ENCODE data around the gene PLA2G2A.

PLA2G2A gene

DNA sequence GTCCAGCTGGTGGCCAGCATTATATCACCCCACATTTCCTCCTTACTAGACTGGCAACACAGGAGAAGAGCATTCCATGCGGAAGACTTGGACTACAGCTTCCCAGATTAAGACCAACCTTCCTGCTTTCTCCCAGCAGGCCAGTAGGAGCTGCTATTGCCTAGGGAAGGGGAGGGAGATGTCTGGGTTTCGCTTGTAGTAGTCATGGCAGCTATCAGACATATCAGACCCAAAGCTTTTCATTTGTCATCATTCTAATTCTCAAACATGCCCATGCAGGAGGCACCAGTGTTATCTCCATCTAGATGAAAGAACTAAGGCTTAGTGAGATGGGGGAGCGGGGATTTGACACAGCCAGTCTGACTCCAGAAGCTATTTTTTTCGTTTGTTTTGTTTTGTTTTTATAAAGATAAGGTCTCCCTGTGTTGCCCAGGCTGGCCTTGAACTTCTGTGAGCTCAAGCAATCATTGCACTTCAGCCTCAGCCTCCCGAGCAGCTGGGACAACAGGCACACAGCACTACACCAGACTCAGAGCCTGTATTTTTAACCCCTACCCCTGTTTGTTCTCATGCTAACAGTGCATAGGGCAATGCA is 4.5 kb downstream of the PLA2G2A start:
- peak; percentile 75 for DNase-seq (ENCODE audit: low read depth)
- TF ChIP-seq, protein P1, sequence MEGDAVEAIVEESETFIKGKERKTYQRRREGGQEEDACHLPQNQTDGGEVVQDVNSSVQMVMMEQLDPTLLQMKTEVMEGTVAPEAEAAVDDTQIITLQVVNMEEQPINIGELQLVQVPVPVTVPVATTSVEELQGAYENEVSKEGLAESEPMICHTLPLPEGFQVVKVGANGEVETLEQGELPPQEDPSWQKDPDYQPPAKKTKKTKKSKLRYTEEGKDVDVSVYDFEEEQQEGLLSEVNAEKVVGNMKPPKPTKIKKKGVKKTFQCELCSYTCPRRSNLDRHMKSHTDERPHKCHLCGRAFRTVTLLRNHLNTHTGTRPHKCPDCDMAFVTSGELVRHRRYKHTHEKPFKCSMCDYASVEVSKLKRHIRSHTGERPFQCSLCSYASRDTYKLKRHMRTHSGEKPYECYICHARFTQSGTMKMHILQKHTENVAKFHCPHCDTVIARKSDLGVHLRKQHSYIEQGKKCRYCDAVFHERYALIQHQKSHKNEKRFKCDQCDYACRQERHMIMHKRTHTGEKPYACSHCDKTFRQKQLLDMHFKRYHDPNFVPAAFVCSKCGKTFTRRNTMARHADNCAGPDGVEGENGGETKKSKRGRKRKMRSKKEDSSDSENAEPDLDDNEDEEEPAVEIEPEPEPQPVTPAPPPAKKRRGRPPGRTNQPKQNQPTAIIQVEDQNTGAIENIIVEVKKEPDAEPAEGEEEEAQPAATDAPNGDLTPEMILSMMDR (conservative IDR thresholded peaks at IDR 0.05; ENCODE audit: low read length) = peak; percentile 100
- no peak overlapping the region for H3K4me3 ChIP-seq (ENCODE audit: low read length)

- TF ChIP-seq, protein P1 (conservative IDR thresholded peaks at IDR 0.05; ENCODE audit: low read length) = no peak
- DNase-seq (ENCODE audit: low read depth) = no peak
- H3K4me3 ChIP-seq (ENCODE audit: low read length) = no peak overlapping the region
Observed at GRCh38 chr1:19973616-19974015, 5.8 kb downstream of the PLA2G2A start.

DNA sequence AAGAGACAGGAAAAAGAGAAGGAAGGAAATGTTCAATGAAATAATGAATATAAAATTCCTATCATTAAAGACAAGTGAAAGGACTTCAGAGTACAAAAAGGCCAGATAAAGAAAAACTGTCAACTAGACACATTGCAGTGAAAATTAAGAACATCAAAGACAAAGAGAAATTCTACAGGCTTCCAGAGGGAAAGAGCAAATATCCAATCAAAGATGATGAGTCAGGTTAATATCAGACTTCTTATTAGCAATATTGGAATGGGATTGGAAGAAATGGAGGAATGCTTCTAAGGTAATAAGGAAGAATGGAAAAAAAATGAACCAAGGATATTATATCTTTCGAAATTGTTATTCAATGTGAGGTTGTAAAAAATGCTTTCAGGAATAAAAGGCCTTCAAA is 7.8 kb downstream of the PLA2G2A start:
- TF ChIP-seq, protein P1 (conservative IDR thresholded peaks at IDR 0.05; ENCODE audit: low read length) = no peak
- DNase-seq (ENCODE audit: low read depth) = no peak
- H3K4me3 ChIP-seq (ENCODE audit: low read length) = no peak overlapping the region

- no peak for DNase-seq (ENCODE audit: low read depth)
- TF ChIP-seq, protein P1 (conservative IDR thresholded peaks at IDR 0.05; ENCODE audit: low read length) = no peak
- no peak overlapping the region for H3K4me3 ChIP-seq (ENCODE audit: low read length)
Observed at GRCh38 chr1:19969898-19970660, 9.3 kb downstream of the PLA2G2A start.

GRCh38 chr1:19967808-19968207 is 11.6 kb downstream of the PLA2G2A start:
- TF ChIP-seq, protein P1 (conservative IDR thresholded peaks at IDR 0.05; ENCODE audit: low read length) = no peak
- no peak overlapping the region for H3K4me3 ChIP-seq (ENCODE audit: low read length)
- DNase-seq (ENCODE audit: low read depth) = no peak

GRCh38 chr1:19964542-19964941 is 14.9 kb downstream of the PLA2G2A start:
- no peak for DNase-seq (ENCODE audit: low read depth)
- TF ChIP-seq, protein P1 (conservative IDR thresholded peaks at IDR 0.05; ENCODE audit: low read length) = no peak
- no peak overlapping the region for H3K4me3 ChIP-seq (ENCODE audit: low read length)

GRCh38 chr1:19963636-19964035 is 15.8 kb downstream of the PLA2G2A start:
- no peak for DNase-seq (ENCODE audit: low read depth)

More at GRCh38 chr1:19963636-19964035, 15.8 kb downstream of the PLA2G2A start:
- H3K4me3 ChIP-seq (ENCODE audit: low read length) = no peak overlapping the region
- TF ChIP-seq, protein P1 (conservative IDR thresholded peaks at IDR 0.05; ENCODE audit: low read length) = no peak

Measured in AG10803 (cell line).